Small intestine (tissue), 7 donors: Measurements from ENCODE around the gene SNTG2. TPM values are rescaled to one million over a fixed set of nuclear protein-coding genes. Genes with fewer than 3 reads are reported as not detected.
"Not testable (repeated sequence)": the region's sequence is repeated elsewhere in the genome, so short reads cannot be mapped to it uniquely, and the experiment has no call there.

Source experiments
- DNase-seq, 2 donors: peaks; one replicate each; pipeline versions ENCODE4 v3.0.0 to v3.0.0-alpha.2; 2013
- FAIRE-seq: peaks from 2 replicates; lab custom pipeline; 2012; peaks lifted over from hg19 to GRCh38; lab: Jason Lieb, UNC
- H3K27ac ChIP-seq, 3 donors: one replicate each; pipeline ENCODE4 v1.5.1; 2013; ENCODE audit warnings: low read length in 2 of 3, mild to moderate bottlenecking in 2 of 3, control low read depth in 1 of 3, inconsistent platforms in 1 of 3, low read depth in 1 of 3, moderate library complexity in 1 of 3
- H3K27me3 ChIP-seq, 3 donors: one replicate each; pipeline ENCODE4 v1.6.1; 2013; ENCODE audit warnings: low read length in 3 of 3, inconsistent platforms in 1 of 3; ENCODE audit not compliant: control insufficient read depth in 3 of 3, insufficient read depth in 3 of 3
- H3K36me3 ChIP-seq, 3 donors: one replicate each; pipeline ENCODE4 v1.6.1; 2013; ENCODE audit warnings: low read length in 3 of 3, inconsistent platforms in 1 of 3, low read depth in 1 of 3, mild to moderate bottlenecking in 1 of 3, moderate library complexity in 1 of 3; ENCODE audit not compliant: control insufficient read depth in 3 of 3, insufficient read depth in 2 of 3
- H3K4me1 ChIP-seq, 3 donors: one replicate each; pipeline ENCODE4 v1.6.1; 2013; ENCODE audit warnings: low read length in 2 of 3, inconsistent platforms in 1 of 3, low read depth in 1 of 3, mild to moderate bottlenecking in 1 of 3, moderate library complexity in 1 of 3; ENCODE audit not compliant: control insufficient read depth in 3 of 3, insufficient read depth in 2 of 3
- H3K4me3 ChIP-seq, 3 donors: one replicate each; pipeline ENCODE4 v1.5.1; 2013; ENCODE audit warnings: low read length in 3 of 3, control low read depth in 1 of 3, inconsistent platforms in 1 of 3, low read depth in 1 of 3, mild to moderate bottlenecking in 1 of 3, moderate library complexity in 1 of 3
- H3K9me3 ChIP-seq, 2 donors: one replicate each; pipeline ENCODE4 v1.6.1; 2013; ENCODE audit warnings: low read depth in 1 of 2, low read length in 1 of 2; ENCODE audit not compliant: control insufficient read depth in 2 of 2, insufficient read depth in 1 of 2
- WGBS, 3 donors: extraction: QIAGEN DNeasy Blood & Tissue Kit; methylation state at CpG; one replicate each; pipeline ENCODE4 v1.1.7; 2013; 5-methylcytosine and 5-hydroxymethylcytosine counted together
- polyA plus RNA-seq, 4 donors: library from polyadenylated mRNA; stranded (reverse) in 3 of 4; unstranded in 1 of 4; fragments of 200-250 nt in 3 of 4; fragments of 120-200 nt in 1 of 4; gene quantifications; one replicate each; pipeline versions ENCODE4 v1.2.1 to v1.2.3, GENCODE V29; 2013
- donor health status: healthy with polysubstance abuse.
- donor health status: control.
- donor health status: control.
- donor health status: Bipolar disorder and iron deficiency.
- donor health status: healthy.

The SNTG2 gene
- polyA plus RNA-seq, 4 donors = 0.25 to 1.1 (median 0.54) TPM; not detected in 1

DNA sequence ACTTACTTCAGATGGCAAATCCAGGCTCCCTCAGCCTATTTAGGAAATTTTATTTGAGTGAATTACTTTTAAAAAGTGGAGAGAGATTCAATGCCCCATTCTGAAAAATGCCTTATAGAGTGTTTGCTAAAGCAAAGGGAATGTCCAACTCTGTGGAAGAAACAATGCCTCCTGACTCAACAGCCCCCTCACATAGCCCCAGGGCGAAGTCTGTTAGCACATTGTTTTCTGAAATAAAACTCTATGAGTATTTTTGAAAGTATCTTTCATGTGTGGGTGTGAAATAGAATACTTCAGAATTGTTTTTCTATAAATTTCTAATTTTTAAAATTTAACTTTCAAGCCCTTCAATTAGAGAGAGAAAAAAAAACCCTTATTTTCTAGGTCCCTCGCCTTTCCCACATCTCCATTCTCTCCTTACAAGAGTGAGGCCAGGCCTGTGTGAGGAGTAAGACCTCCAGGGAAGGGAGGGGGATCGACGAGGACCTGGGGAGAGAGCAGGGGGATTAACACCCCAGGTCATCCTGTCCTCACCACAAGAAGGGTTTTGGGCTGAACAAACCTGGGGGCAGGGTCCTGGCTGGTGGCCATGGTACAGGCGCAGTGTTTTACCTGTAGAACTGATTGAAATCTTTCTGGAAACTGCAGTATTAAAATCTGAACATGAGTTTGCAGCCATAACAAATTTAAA, 141.4 kb downstream of the SNTG2 start:
- H3K4me1 ChIP-seq = no peaks in the 10 kb centered on the region
- H3K4me3 ChIP-seq = no peak overlapping the region
- H3K27ac ChIP-seq = no peak overlapping the region
- H3K9me3 ChIP-seq = peaks cover 0 to 6% of the 10 kb centered on the region in 2 donors
- FAIRE-seq (no peak), DNase-seq (no peak)
- no peaks in the 10 kb centered on the region for H3K27me3 ChIP-seq
- WGBS, 3 donors = 66 to 87% (median 84%) methylated on average over 5 of the region's 5 CpGs
- H3K36me3 ChIP-seq = no peaks in the 10 kb centered on the region

DNA sequence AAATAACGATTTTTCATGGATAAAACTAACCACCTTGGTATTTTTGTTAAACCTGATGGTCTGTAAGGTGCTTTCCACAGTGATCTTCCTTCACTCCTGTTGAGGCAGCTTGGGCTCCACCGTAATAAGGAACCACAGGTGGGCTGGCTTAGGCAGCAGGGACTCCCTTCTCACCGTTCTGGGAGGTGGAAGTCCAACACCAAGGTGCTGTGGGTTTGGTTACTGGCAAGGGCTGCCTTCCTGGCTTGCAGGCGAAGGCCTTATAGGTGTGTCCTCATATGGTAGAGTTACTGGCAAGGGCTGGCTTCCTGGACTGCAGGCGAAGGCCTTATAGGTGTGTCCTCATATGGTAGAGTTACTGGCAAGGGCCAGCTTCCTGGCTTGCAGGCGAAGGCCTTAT, 143.0 kb downstream of the SNTG2 start:
- FAIRE-seq, H3K4me3 ChIP-seq, H3K27ac ChIP-seq, H3K9me3 ChIP-seq, H3K4me1 ChIP-seq, H3K36me3 ChIP-seq, H3K27me3 ChIP-seq, DNase-seq: not testable (repeated sequence)
- WGBS, 3 donors = 54 to 76% (median 64%) methylated on average over 4 to 6 of the region's 6 CpGs

DNA sequence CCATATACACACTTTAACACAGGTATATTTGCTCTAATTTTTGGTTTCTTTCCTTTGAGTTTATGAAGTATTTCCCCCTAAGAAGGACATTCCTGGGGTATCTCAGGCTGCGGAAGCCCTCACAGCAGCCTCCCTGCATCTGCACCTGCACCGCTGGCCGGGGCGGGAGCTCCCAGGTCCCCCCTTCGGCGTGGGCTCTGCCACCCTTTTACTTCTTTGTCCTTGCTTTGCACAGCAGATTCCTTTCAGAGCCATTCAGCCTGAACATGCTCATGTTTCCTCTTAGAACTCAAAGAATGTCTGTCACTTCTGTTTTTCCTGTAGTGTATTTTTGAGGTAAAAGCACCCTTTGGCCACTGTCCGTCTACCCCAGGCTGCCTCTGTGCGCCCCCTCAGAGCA, 146.5 kb downstream of the SNTG2 start:
- H3K4me3 ChIP-seq = no peak overlapping the region
- H3K27me3 ChIP-seq = no peaks in the 10 kb centered on the region
- no peaks in the 10 kb centered on the region for H3K36me3 ChIP-seq
- DNase-seq = no peak
- H3K9me3 ChIP-seq = no peaks in the 10 kb centered on the region
- 74 to 86% (median 77%) methylated on average over 8 of the region's 8 CpGs for WGBS, 3 donors
- H3K4me1 ChIP-seq = no peaks in the 10 kb centered on the region
- H3K27ac ChIP-seq = no peak overlapping the region
- no peak for FAIRE-seq

DNA sequence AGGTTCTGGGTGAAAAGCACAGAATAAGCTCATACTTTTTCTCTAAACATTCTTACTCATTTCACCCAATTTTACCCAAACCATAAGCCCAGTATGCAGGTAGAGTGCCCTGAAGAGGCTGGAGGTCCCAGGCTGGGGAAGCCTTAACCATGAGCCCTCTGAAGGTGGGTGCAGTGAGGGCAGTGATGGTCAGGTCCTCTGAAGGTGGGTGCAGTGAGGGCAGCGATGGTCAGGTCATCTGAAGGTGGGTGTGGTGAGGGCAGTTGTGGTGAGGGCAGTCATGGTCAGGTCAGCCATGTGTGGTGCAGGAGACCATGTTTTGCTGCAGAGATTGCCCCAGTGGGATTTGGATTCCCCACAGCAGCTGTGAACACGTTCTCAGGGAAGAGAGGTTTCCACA, 148.8 kb downstream of the SNTG2 start:
- FAIRE-seq = no peak
- H3K4me3 ChIP-seq = no peak overlapping the region
- no peak overlapping the region for H3K27ac ChIP-seq
- no peaks in the 10 kb centered on the region for H3K9me3 ChIP-seq
- no peaks in the 10 kb centered on the region for H3K4me1 ChIP-seq
- 58 to 62% (median 61%) methylated on average over 2 of the region's 2 CpGs for WGBS, 3 donors
- no peaks in the 10 kb centered on the region for H3K27me3 ChIP-seq
- no peak for DNase-seq
- no peaks in the 10 kb centered on the region for H3K36me3 ChIP-seq

DNA sequence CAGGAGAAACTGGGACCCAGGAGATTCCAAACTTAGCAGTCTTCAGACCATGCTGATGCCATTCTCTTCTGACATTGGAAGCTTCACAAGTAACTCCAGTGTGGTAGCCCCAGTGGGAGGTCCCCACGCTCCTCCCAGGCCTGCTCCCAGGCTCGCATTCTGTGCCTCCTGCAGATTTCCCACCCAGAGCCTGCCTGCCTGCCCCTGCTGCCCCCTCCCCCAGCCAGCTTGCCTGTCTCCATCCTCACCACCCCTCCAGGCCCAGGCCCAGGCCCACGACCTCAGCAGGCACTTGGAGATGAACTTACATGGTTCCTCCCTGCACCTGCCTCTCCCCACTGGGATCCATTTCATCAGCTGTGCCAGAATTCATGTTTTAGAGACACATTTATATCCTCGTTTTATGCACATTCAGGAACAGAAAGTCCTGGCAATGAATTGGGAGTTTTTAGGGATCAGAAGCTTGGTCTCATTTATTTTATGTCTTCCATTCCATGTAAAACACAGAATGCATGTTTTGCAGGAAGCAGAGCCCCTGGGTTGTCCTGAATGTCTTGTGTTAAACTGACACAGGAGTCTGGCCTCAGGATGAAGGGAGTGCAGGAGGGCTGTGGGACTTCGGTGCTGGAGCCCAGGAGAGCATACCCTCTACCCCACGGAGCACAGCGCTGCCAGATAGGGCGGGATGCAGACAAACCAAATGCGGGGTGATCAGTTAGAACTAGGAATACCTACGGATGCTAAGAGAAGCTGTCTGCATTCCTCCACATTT, 150.5 kb downstream of the SNTG2 start:
- no peak overlapping the region for H3K27ac ChIP-seq
- no peaks in the 10 kb centered on the region for H3K9me3 ChIP-seq
- H3K4me3 ChIP-seq = no peak overlapping the region
- H3K36me3 ChIP-seq = no peaks in the 10 kb centered on the region
- FAIRE-seq = no peak
- H3K4me1 ChIP-seq = no peaks in the 10 kb centered on the region
- no peak for DNase-seq
- 78 to 84% (median 80%) methylated on average over 10 of the region's 10 CpGs for WGBS, 3 donors
- no peaks in the 10 kb centered on the region for H3K27me3 ChIP-seq

DNA sequence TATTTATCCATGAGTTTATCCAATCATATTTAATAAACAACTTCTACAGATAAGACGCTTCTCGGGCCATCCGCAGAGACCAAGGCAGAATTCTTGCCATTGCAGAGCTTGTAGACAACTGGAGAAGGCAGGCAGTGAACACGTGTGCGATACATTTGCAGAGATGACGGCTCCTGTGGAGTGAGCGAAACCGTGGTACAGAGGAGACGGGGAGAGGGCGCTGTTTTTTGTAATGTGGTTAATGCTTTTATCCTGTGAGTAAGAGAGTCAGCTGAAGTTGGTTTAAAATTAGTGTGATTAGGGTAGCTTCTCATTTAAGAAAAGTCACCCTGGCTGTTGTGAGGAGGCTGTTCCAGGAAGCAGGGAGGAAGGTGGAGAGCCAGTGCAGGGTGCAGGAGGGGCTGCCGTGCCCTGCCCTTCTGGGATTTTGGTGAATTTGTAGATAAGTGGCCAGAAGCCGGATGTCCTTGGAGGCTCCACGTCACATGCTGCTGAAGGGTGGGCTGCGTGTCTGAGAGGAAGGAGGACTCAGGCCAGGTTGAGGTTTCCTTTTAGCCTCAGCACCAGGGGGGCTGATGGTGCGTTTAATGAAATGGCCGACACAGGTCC, 151.4 kb downstream of the SNTG2 start:
- Histone ChIP-seq H3K36me3 (no peaks in the 10 kb centered on the region), H3K4me3 (no peak overlapping the region), H3K4me1 (no peaks in the 10 kb centered on the region), H3K9me3 (no peaks in the 10 kb centered on the region), H3K27ac (no peak overlapping the region), H3K27me3 (no peaks in the 10 kb centered on the region)
- no peak for DNase-seq
- 78 to 86% (median 81%) methylated on average over 16 of the region's 16 CpGs for WGBS, 3 donors
- no peak for FAIRE-seq

DNA sequence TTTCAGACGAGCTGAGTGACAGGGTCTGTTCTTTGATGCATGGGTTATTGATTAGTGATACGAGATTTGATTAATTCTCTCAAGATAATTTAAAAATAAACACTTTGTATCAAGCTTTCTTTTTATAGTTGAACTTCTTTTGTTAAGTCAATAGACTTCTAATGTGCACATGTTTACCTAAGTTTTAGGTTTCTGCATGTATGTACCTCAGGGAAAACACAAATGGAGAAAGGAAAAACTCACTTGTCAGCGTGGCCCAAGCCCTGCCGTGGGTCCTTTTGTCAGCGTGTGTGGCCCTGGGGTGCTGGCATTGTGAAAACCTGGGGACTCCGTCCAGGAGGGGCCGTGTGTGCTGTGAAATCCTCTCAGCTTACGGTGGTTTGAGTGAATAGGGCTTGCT, 153.7 kb downstream of the SNTG2 start:
- FAIRE-seq (no peak), DNase-seq (no peak)
- no peak overlapping the region for H3K4me3 ChIP-seq
- no peaks in the 10 kb centered on the region for H3K36me3 ChIP-seq
- H3K27me3 ChIP-seq = no peaks in the 10 kb centered on the region
- H3K4me1 ChIP-seq = no peaks in the 10 kb centered on the region
- H3K27ac ChIP-seq = no peak overlapping the region
- no peaks in the 10 kb centered on the region for H3K9me3 ChIP-seq
- 43 to 62% (median 45%) methylated on average over 8 of the region's 8 CpGs for WGBS, 3 donors

DNA sequence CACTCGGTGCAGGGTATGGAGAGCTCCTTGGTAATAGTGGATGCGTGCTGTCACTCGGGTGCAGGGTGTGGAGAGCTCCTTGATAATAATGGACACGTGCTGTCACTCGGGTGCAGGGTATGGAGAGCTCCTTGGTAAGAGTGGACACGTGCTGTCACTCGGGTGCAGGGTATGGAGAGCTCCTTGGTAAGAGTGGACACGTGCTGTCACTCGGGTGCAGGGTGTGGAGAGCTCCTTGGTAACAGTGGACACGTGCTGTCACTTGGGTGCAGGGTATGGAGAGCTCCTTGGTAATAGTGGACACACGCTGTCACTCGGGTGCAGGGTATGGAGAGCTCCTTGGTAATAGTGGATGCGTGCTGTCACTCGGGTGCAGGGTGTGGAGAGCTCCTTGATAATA, 155.7 kb downstream of the SNTG2 start:
- 88 to 90% (median 90%) methylated on average over 9 to 12 of the region's 14 CpGs for WGBS, 3 donors
- not testable (repeated sequence) for DNase-seq, H3K27ac ChIP-seq, FAIRE-seq, H3K9me3 ChIP-seq, H3K4me3 ChIP-seq, H3K36me3 ChIP-seq, H3K4me1 ChIP-seq, H3K27me3 ChIP-seq
